Gastrocnemius medialis (tissue), 4 donors: Measurements from ENCODE around the gene PSMD7. TPM values are rescaled to one million over a fixed set of nuclear protein-coding genes. Genes with fewer than 3 reads are reported as not detected.

Experiments
- ATAC-seq, 2 donors: fragments of 150-250 bp; one replicate each; pipeline ENCODE4 v1.9.1; 2016
- DNase-seq, 2 donors: peaks; one replicate each; pipeline ENCODE4 v3.0.0-alpha.2; 2019
- H3K27ac ChIP-seq, 4 donors: fragments of 200-600 bp; sonication (generic); 1 replicate in 1 of 4; 2 replicates in 3 of 4; pipeline ENCODE4 v1.5.1; 2016 to 2018; ENCODE audit warnings: mild to moderate bottlenecking in 2 of 4, moderate library complexity in 1 of 4
- H3K27me3 ChIP-seq, 3 donors: fragments of 200-600 bp; sonication (generic) in 2 of 3; 1 replicate in 1 of 3; 2 replicates in 2 of 3; pipeline versions ENCODE4 v1.5.1 to v1.6.0; 2016 to 2019; ENCODE audit warnings: mild to moderate bottlenecking in 1 of 3, moderate library complexity in 1 of 3
- H3K36me3 ChIP-seq, 2 donors: fragments of 200-600 bp; sonication (generic) in 1 of 2; one replicate each; pipeline ENCODE4 v1.5.1; 2017 to 2018
- H3K4me1 ChIP-seq, 2 donors: fragments of 200-600 bp; sonication (generic) in 1 of 2; one replicate each; pipeline ENCODE4 v1.5.1; 2016 to 2017; ENCODE audit warnings: mild to moderate bottlenecking in 2 of 2
- H3K4me3 ChIP-seq, 4 donors: fragments of 200-600 bp; sonication (generic) in 3 of 4; 1 replicate in 1 of 4; 2 replicates in 3 of 4; pipeline ENCODE4 v1.5.1; 2016 to 2019; ENCODE audit warnings: mild to moderate bottlenecking in 2 of 4
- H3K9me3 ChIP-seq, 3 donors: fragments of 200-600 bp; sonication (generic) in 2 of 3; 1 replicate in 1 of 3; 2 replicates in 2 of 3; pipeline ENCODE4 v1.5.1; 2016 to 2019
- CTCF ChIP-seq, 5 experiments: fragments of 450-650 bp in 3 of 5; fragments of 200-600 bp in 2 of 5; sonication (generic) in 2 of 5; IDR thresholded peaks in 4 of 5; conservative IDR thresholded peaks in 1 of 5; 1 replicate in 4 of 5; 2 replicates in 1 of 5; pipeline ENCODE4 v1.5.1; 2016 to 2019; ENCODE audit warnings: antibody characterized with exemption in 5 of 5, mild to moderate bottlenecking in 3 of 5, moderate library complexity in 3 of 5
- POLR2A ChIP-seq, 2 donors: fragments of 450-650 bp; IDR thresholded peaks; one replicate each; pipeline ENCODE4 v1.6.1; 2017; ENCODE audit warnings: antibody characterized with exemption in 2 of 2, mild to moderate bottlenecking in 2 of 2, moderate library complexity in 2 of 2
- in situ Hi-C, 4 donors: fragments of 200-750 bp; cut with MboI; loops; one replicate each; pipeline versions ENCODE4 v1.15.0 to v1.8.0; 2017; ENCODE audit warnings: low sequenced_read_pairs in 4 of 4
- intact Hi-C: fragments of 100-400 bp; cut with DNase I; formaldehyde crosslinking; loops from one replicate; pipeline ENCODE4 v1.15.1; 2023; ENCODE audit warnings: low total_unique reads
- total RNA-seq, 4 donors: library from RNA; depleted of rRNA; stranded (reverse); fragments of >200 nt; gene quantifications; one replicate each; pipeline versions ENCODE4 v1.1.0 to v1.2.3, GENCODE V29; 2016

The PSMD7 gene
- total RNA-seq, 4 donors from 2014 or later = 190 to 267 (median 224) TPM

DNA sequence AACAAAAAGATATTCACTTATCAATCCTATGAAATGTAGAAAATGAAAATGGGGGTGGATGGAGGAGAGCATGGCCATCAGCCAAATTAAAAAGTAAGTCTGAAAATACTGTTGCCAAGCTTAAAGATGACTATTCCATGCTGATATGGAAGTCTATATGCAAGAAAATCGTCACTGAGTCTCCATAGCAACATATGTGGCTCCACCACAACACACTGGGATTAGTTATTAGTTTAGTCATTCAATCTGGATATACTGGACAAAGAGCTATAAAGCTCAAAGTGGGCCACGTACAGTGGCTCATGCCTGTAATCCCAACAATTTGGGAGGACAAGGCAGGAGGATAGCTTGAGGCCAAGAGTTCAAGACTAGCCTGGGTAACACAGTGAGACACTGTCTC is 24.7 kb upstream of the PSMD7 start:
- no peak overlapping the region for H3K27ac ChIP-seq
- no peaks in the 10 kb centered on the region for H3K36me3 ChIP-seq
- no peak for ATAC-seq
- no peaks in the 10 kb centered on the region for H3K9me3 ChIP-seq
- no peak for DNase-seq
- TF ChIP-seq CTCF (IDR thresholded peaks at IDR 0.05 in 4 of 5, conservative IDR thresholded peaks at IDR 0.05 in 1 of 5) (no peak), POLR2A (IDR thresholded peaks at IDR 0.05) (no peak)
- H3K27me3 ChIP-seq = no peaks in the 10 kb centered on the region
- in situ Hi-C loops (no loop called here), intact Hi-C loops (no loop called here)
- H3K4me3 ChIP-seq = no peak overlapping the region
- no peaks in the 10 kb centered on the region for H3K4me1 ChIP-seq

GRCh38 chr16:74275031-74275636 is 21.5 kb upstream of the PSMD7 start:
- intact Hi-C loops = no loop called here
- ATAC-seq = no peak

GRCh38 chr16:74275711-74276110 is 20.9 kb upstream of the PSMD7 start:
- Histone ChIP-seq H3K9me3 (no peaks in the 10 kb centered on the region), H3K4me3 (no peak overlapping the region), H3K36me3 (no peaks in the 10 kb centered on the region), H3K27ac (no peak overlapping the region), H3K27me3 (no peaks in the 10 kb centered on the region), H3K4me1 (no peaks in the 10 kb centered on the region)
- no peak for ATAC-seq
- in situ Hi-C loops (no loop called here), intact Hi-C loops (no loop called here)
- DNase-seq = no peak
- TF ChIP-seq POLR2A (IDR thresholded peaks at IDR 0.05) = no peak
- TF ChIP-seq CTCF (IDR thresholded peaks at IDR 0.05 in 4 of 5, conservative IDR thresholded peaks at IDR 0.05 in 1 of 5) = no peak

More at GRCh38 chr16:74275031-74275636, 21.5 kb upstream of the PSMD7 start:
- H3K4me3 ChIP-seq = no peak overlapping the region
- in situ Hi-C loops = no loop called here
- no peaks in the 10 kb centered on the region for H3K9me3 ChIP-seq
- H3K27ac ChIP-seq = no peak overlapping the region
- H3K27me3 ChIP-seq = no peaks in the 10 kb centered on the region
- no peaks in the 10 kb centered on the region for H3K36me3 ChIP-seq
- TF ChIP-seq POLR2A (IDR thresholded peaks at IDR 0.05) (no peak), CTCF (IDR thresholded peaks at IDR 0.05 in 4 of 5, conservative IDR thresholded peaks at IDR 0.05 in 1 of 5) (peak in 1 of 5 experiments; percentile 32)
- no peak for DNase-seq
- H3K4me1 ChIP-seq = no peaks in the 10 kb centered on the region

GRCh38 chr16:74277974-74278373 is 18.6 kb upstream of the PSMD7 start:
- no peak for TF ChIP-seq CTCF (IDR thresholded peaks at IDR 0.05 in 4 of 5, conservative IDR thresholded peaks at IDR 0.05 in 1 of 5)
- no peak for TF ChIP-seq POLR2A (IDR thresholded peaks at IDR 0.05)
- no peaks in the 10 kb centered on the region for H3K36me3 ChIP-seq
- no peak for DNase-seq
- H3K4me1 ChIP-seq = no peaks in the 10 kb centered on the region
- H3K4me3 ChIP-seq = no peak overlapping the region
- in situ Hi-C loops (no loop called here), intact Hi-C loops (no loop called here)
- ATAC-seq = no peak
- no peaks in the 10 kb centered on the region for H3K9me3 ChIP-seq
- H3K27ac ChIP-seq = no peak overlapping the region
- H3K27me3 ChIP-seq = no peaks in the 10 kb centered on the region

GRCh38 chr16:74279266-74279665 is 17.3 kb upstream of the PSMD7 start:
- no peak for ATAC-seq
- Histone ChIP-seq H3K27ac (no peak overlapping the region), H3K36me3 (no peaks in the 10 kb centered on the region), H3K9me3 (no peaks in the 10 kb centered on the region), H3K27me3 (no peaks in the 10 kb centered on the region), H3K4me1 (no peaks in the 10 kb centered on the region), H3K4me3 (no peak overlapping the region)
- intact Hi-C loops = no loop called here
- no peak for TF ChIP-seq POLR2A (IDR thresholded peaks at IDR 0.05)
- TF ChIP-seq CTCF (IDR thresholded peaks at IDR 0.05 in 4 of 5, conservative IDR thresholded peaks at IDR 0.05 in 1 of 5) = no peak
- in situ Hi-C loops = no loop called here
- no peak for DNase-seq
